Liver (tissue), 9 donors: ENCODE results near the gene PHF12. TPM values are rescaled to one million over a fixed set of nuclear protein-coding genes. Genes with fewer than 3 reads are reported as not detected.

Experiments
- DNase-seq: peaks from one replicate; pipeline ENCODE4 v3.0.0-alpha.2; 2017; ENCODE audit warnings: low spot score
- H3K27ac ChIP-seq, 2 donors: one replicate each; pipeline ENCODE4 v1.7.0; 2013; ENCODE audit warnings: inconsistent platforms in 2 of 2, low read length in 2 of 2, control low read depth in 1 of 2, low read depth in 1 of 2, mild to moderate bottlenecking in 1 of 2
- H3K27me3 ChIP-seq, 4 donors: one replicate each; pipeline versions ENCODE4 v1.6.1 to v1.7.0; 2013; ENCODE audit warnings: low read length in 3 of 4, inconsistent platforms in 1 of 4, mild to moderate bottlenecking in 1 of 4, moderate library complexity in 1 of 4; ENCODE audit not compliant: control insufficient read depth in 4 of 4, insufficient read depth in 4 of 4
- H3K36me3 ChIP-seq, 4 donors: one replicate each; pipeline versions ENCODE4 v1.6.1 to v1.7.0; 2013; ENCODE audit warnings: low read length in 3 of 4, mild to moderate bottlenecking in 3 of 4, low read depth in 1 of 4, moderate library complexity in 1 of 4; ENCODE audit not compliant: control insufficient read depth in 4 of 4, insufficient read depth in 3 of 4
- H3K4me1 ChIP-seq, 4 donors: one replicate each; pipeline versions ENCODE4 v1.6.1 to v1.7.0; 2013; ENCODE audit warnings: low read length in 3 of 4, mild to moderate bottlenecking in 3 of 4, moderate library complexity in 1 of 4; ENCODE audit not compliant: control insufficient read depth in 4 of 4, insufficient read depth in 4 of 4
- H3K4me3 ChIP-seq, 3 donors: one replicate each; pipeline versions ENCODE4 v1.6.1 to v1.7.0; 2013; ENCODE audit warnings: low read length in 3 of 3, control low read depth in 1 of 3, low read depth in 1 of 3, mild to moderate bottlenecking in 1 of 3
- H3K9ac ChIP-seq, 2 donors: one replicate each; pipeline ENCODE4 v1.7.0; 2013; ENCODE audit warnings: low read length in 2 of 2, mild to moderate bottlenecking in 2 of 2, moderate library complexity in 2 of 2, control low read depth in 1 of 2, low read depth in 1 of 2
- H3K9me3 ChIP-seq, 4 donors: one replicate each; pipeline versions ENCODE4 v1.6.1 to v1.7.0; 2013; ENCODE audit warnings: low read length in 3 of 4; ENCODE audit not compliant: control insufficient read depth in 4 of 4
- EGR1 ChIP-seq, 2 donors: IDR thresholded peaks; 2 replicates each; pipeline ENCODE4 v1.6.1; 2016 to 2018; ENCODE audit warnings: antibody characterized with exemption in 2 of 2, low read depth in 2 of 2
- FOXA1 ChIP-seq: IDR thresholded peaks from 2 replicates; pipeline ENCODE4 v1.6.1; 2016; ENCODE audit warnings: antibody characterized with exemption
- FOXA2 ChIP-seq: IDR thresholded peaks from 2 replicates; pipeline ENCODE4 v1.6.1; 2016; ENCODE audit warnings: antibody characterized with exemption
- GABPA ChIP-seq, 2 donors: IDR thresholded peaks in 1 of 2; conservative IDR thresholded peaks in 1 of 2; 2 replicates each; pipeline ENCODE4 v1.6.1; 2016; ENCODE audit warnings: antibody characterized with exemption in 2 of 2, mild to moderate bottlenecking in 1 of 2, moderate library complexity in 1 of 2
- HNF4A ChIP-seq, 2 donors: conservative IDR thresholded peaks; 2 replicates each; pipeline ENCODE4 v1.6.1; 2016; ENCODE audit warnings: antibody characterized with exemption in 2 of 2, mild to moderate bottlenecking in 2 of 2
- NR2F2 ChIP-seq: IDR thresholded peaks from 2 replicates; pipeline ENCODE4 v1.6.1; 2016; ENCODE audit warnings: antibody characterized with exemption
- RXRA ChIP-seq, 2 donors: IDR thresholded peaks; 2 replicates each; pipeline ENCODE4 v1.6.1; 2017 to 2018; ENCODE audit warnings: antibody characterized with exemption in 2 of 2, mild to moderate bottlenecking in 1 of 2
- TAF1 ChIP-seq: conservative IDR thresholded peaks from 2 replicates; pipeline ENCODE4 v1.6.1; 2016; ENCODE audit warnings: antibody characterized with exemption, mild to moderate bottlenecking
- YY1 ChIP-seq: IDR thresholded peaks from 2 replicates; pipeline ENCODE4 v1.6.1; 2016; ENCODE audit warnings: antibody characterized with exemption, mild to moderate bottlenecking
- WGBS: extraction: QIAGEN DNeasy Blood & Tissue Kit; methylation state at CpG from one replicate; pipeline ENCODE4 v1.1.7; 2013; 5-methylcytosine and 5-hydroxymethylcytosine counted together
- polyA plus RNA-seq, 2 donors: library from polyadenylated mRNA; stranded (reverse) in 1 of 2; unstranded in 1 of 2; fragments of 200-250 nt in 1 of 2; fragments of >200 nt in 1 of 2; fragmentation: Nextera tagmentation in 1 of 2; extraction: Ambion mirVana in 1 of 2; gene quantifications; one replicate each; pipeline versions ENCODE4 v1.2.1 to v1.2.3, GENCODE V29; 2013 to 2015
- total RNA-seq, 2 donors: library from RNA; depleted of rRNA; stranded (reverse); fragments of >200 nt; gene quantifications; one replicate each; pipeline ENCODE4 v1.2.3, GENCODE V29; 2014
- TF ChIP-seq, protein P1 (sequence below): IDR thresholded peaks from 2 replicates; pipeline ENCODE4 v1.6.1; 2016; ENCODE audit warnings: antibody characterized with exemption
- TF ChIP-seq, protein P2 (sequence below): IDR thresholded peaks from 2 replicates; pipeline ENCODE4 v1.6.1; 2016; ENCODE audit warnings: antibody characterized with exemption
- TF ChIP-seq, protein P3 (sequence below): IDR thresholded peaks from 2 replicates; pipeline ENCODE4 v1.6.1; 2016; ENCODE audit warnings: antibody characterized with exemption, mild to moderate bottlenecking
- TF ChIP-seq, protein P4 (sequence below): fragments of 150-350 bp; IDR thresholded peaks from 2 replicates; pipeline ENCODE4 v1.5.1; 2017; ENCODE audit warnings: improper control_type of control experiment, low read depth, low read length; ENCODE audit not compliant: missing input control
- TF ChIP-seq, protein P5 (sequence below): IDR thresholded peaks from 2 replicates; pipeline ENCODE4 v1.6.1; 2016; ENCODE audit warnings: antibody characterized with exemption
- donor health status: healthy.
- donor health status: healthy.
- donor health status: healthy.
- donor health status: healthy.
- donor health status: healthy.

The PHF12 gene
- total and polyA plus RNA-seq, 4 donors, result 4.3 to 21.3 (median 11.7) TPM

DNA sequence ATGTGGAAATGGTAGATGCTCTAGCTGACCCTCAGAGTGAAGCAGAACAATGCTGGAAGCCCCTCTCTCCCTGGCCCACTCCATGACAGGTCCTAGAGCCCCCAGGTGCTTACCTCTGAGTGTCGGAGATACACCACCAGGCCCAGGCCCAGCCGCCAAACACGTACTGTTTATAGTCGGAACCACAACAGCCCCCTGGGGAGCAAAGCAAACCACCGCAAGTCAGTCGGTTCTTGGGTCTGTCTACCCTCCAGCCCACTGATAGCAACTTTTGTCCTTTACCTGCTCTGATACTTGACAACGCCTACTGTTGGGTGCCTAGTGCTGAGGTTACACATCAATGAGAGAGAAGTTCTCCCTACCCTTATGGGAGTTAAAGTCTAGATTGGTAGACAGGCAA lies 62.5 kb downstream of the PHF12 start:
- 98% methylated on average over 7 of the region's 7 CpGs for WGBS
- peaks cover 0 to 18% (median 12%) of the 10 kb centered on the region in 4 donors for H3K36me3 ChIP-seq

More for the DNA sequence above, 62.5 kb downstream of the PHF12 start:
- Histone ChIP-seq H3K9ac (no peak overlapping the region), H3K9me3 (no peaks in the 10 kb centered on the region), H3K27ac (no peak overlapping the region), H3K27me3 (no peaks in the 10 kb centered on the region), H3K4me1 (peaks cover 4 to 10% (median 10%) of the 10 kb centered on the region in 4 donors), H3K4me3 (no peak overlapping the region)
- TF ChIP-seq GABPA (IDR thresholded peaks at IDR 0.05 in 1 of 2, conservative IDR thresholded peaks at IDR 0.05 in 1 of 2), result no peak
- TF ChIP-seq, protein P1, sequence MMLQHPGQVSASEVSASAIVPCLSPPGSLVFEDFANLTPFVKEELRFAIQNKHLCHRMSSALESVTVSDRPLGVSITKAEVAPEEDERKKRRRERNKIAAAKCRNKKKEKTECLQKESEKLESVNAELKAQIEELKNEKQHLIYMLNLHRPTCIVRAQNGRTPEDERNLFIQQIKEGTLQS, result no peak
- TF ChIP-seq, protein P2, sequence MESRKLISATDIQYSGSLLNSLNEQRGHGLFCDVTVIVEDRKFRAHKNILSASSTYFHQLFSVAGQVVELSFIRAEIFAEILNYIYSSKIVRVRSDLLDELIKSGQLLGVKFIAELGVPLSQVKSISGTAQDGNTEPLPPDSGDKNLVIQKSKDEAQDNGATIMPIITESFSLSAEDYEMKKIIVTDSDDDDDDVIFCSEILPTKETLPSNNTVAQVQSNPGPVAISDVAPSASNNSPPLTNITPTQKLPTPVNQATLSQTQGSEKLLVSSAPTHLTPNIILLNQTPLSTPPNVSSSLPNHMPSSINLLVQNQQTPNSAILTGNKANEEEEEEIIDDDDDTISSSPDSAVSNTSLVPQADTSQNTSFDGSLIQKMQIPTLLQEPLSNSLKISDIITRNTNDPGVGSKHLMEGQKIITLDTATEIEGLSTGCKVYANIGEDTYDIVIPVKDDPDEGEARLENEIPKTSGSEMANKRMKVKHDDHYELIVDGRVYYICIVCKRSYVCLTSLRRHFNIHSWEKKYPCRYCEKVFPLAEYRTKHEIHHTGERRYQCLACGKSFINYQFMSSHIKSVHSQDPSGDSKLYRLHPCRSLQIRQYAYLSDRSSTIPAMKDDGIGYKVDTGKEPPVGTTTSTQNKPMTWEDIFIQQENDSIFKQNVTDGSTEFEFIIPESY, result no peak
- TF ChIP-seq HNF4A (conservative IDR thresholded peaks at IDR 0.05), result no peak
- TF ChIP-seq YY1, result no peak
- no peak for TF ChIP-seq FOXA2
- no peak for TF ChIP-seq EGR1 (IDR thresholded peaks at IDR 0.05; ENCODE audit: low read depth in 2 of 2)
- TF ChIP-seq, protein P3, sequence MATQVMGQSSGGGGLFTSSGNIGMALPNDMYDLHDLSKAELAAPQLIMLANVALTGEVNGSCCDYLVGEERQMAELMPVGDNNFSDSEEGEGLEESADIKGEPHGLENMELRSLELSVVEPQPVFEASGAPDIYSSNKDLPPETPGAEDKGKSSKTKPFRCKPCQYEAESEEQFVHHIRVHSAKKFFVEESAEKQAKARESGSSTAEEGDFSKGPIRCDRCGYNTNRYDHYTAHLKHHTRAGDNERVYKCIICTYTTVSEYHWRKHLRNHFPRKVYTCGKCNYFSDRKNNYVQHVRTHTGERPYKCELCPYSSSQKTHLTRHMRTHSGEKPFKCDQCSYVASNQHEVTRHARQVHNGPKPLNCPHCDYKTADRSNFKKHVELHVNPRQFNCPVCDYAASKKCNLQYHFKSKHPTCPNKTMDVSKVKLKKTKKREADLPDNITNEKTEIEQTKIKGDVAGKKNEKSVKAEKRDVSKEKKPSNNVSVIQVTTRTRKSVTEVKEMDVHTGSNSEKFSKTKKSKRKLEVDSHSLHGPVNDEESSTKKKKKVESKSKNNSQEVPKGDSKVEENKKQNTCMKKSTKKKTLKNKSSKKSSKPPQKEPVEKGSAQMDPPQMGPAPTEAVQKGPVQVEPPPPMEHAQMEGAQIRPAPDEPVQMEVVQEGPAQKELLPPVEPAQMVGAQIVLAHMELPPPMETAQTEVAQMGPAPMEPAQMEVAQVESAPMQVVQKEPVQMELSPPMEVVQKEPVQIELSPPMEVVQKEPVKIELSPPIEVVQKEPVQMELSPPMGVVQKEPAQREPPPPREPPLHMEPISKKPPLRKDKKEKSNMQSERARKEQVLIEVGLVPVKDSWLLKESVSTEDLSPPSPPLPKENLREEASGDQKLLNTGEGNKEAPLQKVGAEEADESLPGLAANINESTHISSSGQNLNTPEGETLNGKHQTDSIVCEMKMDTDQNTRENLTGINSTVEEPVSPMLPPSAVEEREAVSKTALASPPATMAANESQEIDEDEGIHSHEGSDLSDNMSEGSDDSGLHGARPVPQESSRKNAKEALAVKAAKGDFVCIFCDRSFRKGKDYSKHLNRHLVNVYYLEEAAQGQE, result no peak
- no peak for TF ChIP-seq NR2F2
- TF ChIP-seq, protein P4, sequence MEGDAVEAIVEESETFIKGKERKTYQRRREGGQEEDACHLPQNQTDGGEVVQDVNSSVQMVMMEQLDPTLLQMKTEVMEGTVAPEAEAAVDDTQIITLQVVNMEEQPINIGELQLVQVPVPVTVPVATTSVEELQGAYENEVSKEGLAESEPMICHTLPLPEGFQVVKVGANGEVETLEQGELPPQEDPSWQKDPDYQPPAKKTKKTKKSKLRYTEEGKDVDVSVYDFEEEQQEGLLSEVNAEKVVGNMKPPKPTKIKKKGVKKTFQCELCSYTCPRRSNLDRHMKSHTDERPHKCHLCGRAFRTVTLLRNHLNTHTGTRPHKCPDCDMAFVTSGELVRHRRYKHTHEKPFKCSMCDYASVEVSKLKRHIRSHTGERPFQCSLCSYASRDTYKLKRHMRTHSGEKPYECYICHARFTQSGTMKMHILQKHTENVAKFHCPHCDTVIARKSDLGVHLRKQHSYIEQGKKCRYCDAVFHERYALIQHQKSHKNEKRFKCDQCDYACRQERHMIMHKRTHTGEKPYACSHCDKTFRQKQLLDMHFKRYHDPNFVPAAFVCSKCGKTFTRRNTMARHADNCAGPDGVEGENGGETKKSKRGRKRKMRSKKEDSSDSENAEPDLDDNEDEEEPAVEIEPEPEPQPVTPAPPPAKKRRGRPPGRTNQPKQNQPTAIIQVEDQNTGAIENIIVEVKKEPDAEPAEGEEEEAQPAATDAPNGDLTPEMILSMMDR, result no peak
- TF ChIP-seq RXRA (IDR thresholded peaks at IDR 0.05), result no peak
- no peak for TF ChIP-seq FOXA1
- no peak for TF ChIP-seq TAF1
- TF ChIP-seq, protein P5, sequence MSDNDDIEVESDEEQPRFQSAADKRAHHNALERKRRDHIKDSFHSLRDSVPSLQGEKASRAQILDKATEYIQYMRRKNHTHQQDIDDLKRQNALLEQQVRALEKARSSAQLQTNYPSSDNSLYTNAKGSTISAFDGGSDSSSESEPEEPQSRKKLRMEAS, result no peak
- DNase-seq, result no peak
